NCI-H1417 treated with DMSO at 0.1 percent for 48 hours (cell line): Measurements from ENCODE around the gene SLC29A3.

Experiments used
- DNase-seq: peaks from one replicate; lab custom pipeline; 2025; lab: John Stamatoyannopoulos, UW

Gene SLC29A3

DNA sequence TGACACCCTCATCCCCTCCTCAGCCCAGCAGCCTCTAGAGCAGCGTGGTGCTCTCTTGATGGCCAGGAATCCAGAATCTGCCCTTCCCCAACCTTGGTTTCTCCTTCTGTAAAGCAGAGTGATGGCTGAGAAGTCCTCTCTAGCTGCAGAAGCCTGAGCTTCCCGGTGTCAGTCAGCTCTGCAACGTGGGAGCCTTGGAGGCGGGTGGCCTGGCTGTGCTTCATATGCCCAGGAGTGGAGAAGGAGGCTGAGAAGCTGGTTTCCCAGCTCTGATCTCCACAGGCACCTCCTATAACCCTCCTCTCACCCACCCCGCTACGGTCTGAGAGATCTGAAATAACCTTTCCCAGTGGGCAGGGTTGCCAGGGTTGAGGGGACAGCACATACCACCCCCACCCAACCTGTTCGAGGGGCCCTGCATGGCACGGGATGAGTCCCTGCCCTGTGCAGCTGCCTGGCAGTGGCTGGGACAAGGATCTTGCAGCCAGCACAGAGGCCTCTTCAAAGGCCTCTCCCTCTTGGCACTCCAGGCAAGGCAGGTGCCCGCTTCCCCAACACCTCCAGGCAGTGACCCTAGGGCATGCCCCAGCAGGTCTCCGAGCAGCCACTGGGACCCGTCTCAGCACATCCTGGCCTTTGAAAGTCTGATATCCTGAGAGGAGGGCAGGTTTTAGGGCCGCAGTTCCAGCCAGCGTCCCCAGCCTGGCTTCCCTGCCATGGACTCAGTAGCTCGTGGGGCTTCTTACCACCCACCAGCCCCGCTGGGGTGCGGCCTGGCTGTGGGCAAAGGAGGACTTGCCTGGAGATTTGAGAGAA lies 18.3 kb upstream of the SLC29A3 start:
- no peak for DNase-seq

DNA sequence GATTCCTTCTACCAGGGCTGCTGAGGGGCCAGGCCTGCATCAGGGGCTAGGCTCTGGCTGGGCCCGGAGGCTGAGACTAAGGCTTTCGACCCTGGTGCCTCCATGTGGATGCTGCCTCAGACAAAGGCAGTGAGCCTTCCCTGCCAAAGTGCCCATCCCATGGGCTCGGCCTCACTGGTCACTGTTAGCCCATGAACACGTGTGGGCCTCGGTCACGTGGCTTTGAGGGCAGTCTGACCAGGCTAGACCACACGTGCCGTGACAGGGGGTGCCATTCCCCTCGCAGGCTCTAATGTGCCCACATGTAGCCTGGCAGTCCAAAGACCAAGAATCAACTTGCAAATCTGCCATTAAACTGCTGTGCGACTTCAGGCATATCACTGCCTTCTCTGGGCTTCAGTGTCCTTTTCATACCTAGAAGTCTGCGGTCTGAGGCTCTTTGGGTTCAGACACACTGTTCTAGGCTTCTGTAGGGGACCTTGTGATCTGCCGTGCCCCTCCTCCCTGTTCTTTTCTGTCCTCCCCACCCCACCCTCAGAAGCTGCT lies 17.6 kb upstream of the SLC29A3 start:
- DNase-seq, result no peak

DNA sequence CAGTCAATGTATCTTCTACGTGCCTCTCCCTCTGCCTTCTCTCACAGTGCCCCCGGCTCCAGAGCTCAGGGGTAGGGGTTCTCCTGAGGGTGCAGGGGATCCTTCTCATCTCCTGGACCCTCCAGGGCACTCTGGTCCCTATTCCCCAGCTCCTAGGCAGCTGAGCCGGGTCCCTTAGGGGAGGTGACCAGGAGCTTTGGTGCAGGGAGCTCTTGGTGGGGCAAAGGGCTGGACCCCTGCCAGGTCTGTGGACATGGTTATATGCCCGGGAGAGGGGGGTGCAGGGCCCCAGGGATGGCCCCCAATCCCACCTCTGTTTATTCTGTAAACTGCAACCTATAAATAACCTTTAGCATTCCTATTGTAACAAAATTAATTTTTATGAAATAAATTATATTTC lies 16.6 kb upstream of the SLC29A3 start:
- no peak for DNase-seq

DNA sequence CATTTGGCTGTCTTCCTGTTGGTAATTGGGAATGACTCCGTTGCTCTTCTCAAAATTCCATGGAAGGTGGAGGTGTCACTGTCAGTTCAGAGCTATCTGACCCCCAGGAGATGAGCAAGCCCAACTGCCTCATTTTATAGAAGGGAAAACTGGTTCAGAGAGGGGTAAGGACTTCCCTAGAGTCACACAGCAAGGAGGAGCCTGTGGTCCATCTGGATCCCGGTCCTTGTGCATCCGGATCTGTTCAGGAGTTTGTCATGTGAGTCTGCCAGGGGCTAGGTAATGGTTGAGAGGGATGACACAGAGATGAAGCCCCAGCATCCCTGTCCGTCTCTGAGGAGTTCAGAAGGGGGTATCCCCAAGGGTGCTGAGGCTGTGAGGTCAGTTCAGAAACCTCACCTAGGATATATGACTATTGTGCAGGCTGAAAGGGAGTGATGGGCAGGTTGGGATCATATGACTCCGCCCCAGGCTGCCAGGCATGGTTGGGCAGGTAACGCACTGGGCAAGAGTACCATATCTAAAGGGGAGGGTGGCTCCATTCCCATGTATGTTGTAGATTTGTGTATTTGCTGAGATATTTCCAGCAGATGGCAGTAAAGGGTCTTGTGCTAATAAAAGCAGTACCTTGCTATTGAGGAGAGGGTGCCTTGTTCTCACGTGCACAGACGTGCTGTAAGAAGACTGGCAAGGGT lies 16.0 kb upstream of the SLC29A3 start:
- DNase-seq, result no peak

DNA sequence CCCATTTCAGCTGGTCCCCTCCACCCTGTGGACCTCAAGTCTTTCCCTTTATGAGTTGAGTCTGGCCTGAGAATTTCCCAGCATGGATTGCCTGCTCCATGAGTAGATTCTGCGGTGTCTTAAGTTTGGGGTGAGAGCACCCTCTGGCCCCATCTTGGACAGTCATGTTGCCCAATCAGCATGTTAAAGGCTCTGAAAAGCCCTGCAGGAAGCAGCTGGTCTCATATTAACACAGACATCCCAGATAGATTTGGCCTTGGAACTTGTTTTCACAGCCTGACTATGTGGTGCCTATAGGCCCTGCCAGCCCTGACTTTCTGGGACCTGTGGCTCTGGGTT lies 15.5 kb upstream of the SLC29A3 start:
- no peak for DNase-seq

DNA sequence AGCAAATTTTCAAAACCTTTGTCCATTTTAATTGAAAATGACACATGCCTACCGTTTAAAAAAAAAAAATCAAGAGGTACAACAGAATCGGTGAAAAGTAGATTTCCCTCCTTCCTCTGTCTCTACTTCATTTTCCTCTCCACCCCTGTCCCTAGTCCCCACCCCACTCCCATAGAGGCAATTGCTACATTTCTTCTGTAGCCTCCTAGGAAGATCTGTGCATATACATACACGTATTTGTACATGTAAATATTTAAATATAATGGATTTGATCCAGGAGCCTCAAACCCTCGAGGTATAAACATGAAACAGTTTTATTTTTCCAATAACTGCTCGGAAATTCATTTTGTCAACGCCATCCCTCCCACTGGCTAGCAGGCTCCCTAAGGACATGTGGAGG lies 14.1 kb upstream of the SLC29A3 start:
- no peak for DNase-seq

DNA sequence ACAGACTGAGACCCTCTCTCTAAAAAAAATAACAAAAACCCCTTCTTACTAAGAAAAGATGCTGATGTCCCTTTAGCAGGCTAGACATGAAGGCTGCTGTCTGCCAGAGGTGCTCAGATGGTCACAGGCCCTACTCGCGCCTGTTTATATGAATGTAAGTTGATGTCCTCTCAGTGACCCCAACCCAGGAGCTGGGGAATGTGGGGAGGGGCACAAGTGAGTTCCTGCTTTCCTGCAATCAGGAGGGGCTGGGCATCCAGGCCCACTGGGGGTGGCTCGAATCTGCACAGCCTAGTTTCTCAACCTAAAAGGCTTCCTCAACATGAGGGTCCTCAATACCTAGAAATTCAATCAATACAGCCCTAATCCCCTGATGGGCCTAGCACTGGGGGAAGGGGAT lies 12.1 kb upstream of the SLC29A3 start:
- DNase-seq, result no peak

DNA sequence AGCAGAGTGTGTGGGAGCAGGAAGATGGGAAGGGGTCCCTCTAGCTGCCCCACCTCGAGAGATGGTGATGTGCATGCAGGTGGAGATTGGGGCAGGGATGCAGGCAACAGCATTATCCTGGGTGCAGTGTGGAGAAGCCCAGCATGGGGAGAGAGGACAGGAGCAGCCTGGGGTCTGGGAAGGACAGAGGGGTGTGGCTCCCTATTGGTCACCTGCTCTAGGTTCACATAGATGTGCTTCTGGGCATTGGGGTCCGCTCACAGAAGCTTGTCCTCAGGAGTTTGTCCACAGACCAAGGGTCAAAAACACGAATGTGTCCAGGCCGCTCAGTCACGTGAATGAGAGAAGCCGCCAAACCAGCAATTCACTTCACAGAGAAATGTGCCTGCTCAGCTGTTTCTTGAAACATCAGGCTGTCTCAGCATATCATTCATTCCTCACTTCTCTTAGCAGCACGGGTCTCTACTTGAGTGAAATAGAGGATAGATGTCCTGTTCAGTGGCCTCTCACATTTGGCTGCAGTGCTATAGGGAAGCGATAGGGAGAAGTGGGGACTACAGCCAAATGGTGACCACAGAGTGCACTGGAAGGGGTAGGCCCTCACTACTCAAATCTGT lies 11.5 kb upstream of the SLC29A3 start:
- DNase-seq, result no peak

DNA sequence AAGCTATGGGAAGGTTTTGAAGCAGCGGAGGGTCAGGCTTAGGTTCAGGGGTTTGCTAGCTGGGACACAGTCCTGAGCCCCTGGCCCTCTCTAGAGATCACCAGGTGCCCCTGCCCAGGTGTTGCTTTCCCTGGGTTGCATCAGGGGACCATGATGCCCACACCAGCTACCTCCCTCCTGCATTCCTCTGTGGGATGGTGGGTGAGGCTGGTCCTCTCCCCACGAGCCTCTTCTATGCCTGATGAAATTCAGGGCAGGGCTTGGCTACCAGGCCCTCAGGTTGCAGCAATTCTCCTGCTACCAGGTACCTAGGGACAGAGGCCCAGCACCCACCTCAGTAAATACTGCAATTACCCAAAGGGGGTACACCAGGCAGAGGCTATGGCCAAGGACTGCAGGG lies 10.8 kb upstream of the SLC29A3 start:
- DNase-seq, result no peak

DNA sequence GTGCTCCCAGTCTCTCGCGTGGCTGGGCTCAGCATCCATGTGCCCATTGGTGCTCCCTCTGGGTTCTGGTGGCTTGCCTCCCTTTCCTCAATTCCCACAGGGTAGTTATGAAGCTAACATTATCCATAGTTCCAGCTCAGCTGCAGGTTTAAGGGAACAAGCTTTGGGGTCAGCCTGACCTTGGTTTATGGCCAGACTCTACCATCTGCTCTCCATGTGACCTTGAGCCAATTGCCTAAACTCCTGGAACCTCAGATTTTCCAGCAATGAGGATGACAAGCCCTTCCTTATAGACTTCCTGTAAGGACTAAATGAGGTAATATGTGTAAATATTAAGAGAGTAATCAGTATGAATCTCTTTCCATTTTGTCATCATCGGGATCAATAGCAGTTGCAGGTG lies 10.1 kb upstream of the SLC29A3 start:
- no peak for DNase-seq

DNA sequence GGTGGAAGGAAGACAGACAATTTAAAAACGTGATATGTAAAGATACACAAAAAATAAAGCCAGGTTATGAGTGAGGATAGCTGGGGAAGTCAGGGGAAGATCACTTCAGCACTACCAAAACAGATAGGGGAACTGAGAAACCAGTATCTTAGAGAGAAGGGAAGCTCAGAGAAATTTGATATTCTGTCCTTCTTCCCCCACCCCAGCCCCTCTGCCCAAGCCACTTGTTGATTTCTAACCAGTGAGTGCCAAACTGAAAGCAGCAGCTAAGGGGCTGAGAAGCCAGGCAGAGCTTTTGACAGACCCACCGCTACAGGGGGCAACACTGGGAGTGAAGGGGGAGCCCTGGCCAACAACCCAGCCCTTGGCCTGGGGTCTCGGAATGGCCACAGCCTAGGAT lies 9.1 kb upstream of the SLC29A3 start:
- DNase-seq, result no peak

DNA sequence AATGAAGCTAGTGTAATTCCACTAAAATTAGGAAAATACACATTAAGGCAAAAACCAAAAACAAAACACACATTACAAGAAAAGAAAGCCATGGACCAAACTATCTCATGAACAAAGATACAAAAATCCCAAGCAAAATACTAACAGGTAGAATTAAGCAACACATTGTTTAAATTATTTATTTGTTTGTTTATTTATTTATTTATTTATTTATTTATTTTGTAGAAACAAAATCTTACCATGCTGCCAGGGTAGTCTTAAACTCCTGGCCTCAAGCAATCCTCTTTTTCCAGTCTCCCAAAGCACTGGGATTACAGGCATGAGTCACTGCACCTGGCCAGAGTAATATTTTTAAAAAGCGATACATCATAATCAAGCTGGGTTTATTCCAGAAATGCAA lies 6.8 kb upstream of the SLC29A3 start:
- no peak for DNase-seq

DNA sequence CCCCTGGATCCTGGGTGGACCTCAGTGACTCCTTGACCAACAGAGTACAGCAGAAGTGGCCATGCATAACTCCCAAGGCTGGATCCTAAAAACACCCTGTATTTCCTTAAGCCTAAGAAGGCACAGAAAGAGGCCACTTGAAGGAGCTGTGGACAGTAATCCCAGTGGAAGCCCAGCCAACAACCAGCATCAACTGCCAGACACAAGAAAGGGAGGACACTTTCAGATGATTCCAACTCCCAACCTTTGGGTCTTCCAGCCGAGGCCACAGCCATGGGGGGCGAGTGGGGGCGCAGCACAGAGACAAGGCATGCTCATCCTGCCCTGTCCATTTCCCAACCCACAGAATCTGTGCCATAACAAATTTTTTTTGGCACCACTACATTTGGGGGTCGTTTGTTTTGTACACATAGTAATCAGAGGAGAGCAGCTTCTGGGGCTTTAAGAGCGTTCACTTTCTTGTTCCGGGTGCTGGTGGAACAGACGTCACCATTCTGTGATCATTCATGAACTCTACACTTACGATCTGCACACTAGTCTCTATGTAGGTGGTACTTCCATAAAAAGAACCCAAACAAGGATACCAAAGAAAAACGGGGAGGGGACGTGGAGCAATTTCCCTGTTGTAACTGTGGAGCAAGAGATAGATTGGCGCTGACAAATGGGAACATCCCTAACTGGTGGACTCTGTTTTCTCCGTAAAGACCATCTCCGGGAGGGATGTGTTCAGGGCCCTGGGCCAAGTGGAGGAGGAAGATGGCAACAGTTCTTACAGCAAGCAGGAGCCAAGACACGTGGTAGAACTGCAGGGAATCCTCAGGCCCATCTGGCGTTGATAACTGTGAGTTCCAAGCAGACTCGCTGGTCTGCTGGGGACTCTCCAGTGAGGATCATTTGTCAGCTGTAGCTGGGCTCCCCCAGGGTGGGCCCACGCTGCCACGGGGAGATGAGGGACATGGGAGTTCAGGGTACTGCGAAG lies 6.0 kb upstream of the SLC29A3 start:
- DNase-seq, result no peak

DNA sequence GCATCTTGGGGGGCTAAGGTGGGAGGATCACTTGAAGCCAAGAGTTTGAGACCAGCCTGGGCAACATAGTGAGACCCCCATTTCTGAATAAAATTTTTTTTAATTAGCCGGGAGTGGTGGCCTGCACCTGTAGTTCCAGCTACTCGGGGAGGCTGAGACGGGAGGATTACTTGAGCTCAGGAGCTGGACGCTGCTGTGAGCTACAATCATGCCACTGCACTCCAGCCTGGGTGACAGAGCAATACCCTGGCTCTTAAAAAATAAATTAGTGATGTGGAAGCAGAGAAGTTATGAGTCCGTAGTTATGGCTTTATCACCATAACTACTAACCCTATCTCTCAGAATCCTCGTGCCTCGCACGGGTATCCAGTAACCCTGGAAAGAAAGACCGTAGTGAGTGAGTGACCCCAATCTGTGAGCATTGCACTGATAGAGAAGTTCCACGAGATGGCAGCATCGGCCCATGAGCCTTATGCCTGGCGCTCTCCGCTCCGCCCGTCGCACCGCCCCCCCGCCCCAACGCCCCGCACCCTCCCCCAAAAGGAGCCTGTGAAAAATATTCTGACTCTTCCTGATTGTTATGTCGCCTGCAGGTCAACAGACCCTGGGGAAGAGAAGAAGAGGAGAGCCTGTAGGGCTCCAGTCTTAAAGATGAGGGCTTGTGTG lies 4.9 kb upstream of the SLC29A3 start:
- no peak for DNase-seq

DNA sequence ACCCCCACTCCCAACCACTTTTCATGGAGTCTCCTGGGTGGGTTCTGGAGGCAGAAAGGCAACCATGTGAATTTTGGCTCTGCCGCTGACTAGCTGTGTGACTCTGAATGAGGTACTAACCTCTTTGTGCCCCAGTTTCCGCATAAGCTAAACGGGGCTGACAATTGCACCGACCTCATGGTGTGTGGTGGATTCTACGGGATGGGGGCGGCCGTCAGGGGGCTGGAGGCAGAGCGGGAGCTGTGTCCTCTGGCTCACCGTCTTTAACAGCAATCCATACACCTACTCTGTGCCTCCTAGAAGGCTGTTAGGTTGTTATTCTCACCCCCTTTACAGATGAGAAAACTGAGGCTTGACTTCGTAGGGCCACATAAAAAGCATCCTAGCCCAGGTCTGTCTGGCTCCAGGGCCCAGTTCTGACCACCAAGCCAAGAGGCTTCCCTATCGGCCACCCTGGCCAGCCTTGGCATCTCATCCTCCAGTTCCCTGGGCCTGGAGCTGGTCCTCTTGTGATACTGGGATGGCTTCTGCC lies 4.3 kb upstream of the SLC29A3 start:
- DNase-seq, result no peak

DNA sequence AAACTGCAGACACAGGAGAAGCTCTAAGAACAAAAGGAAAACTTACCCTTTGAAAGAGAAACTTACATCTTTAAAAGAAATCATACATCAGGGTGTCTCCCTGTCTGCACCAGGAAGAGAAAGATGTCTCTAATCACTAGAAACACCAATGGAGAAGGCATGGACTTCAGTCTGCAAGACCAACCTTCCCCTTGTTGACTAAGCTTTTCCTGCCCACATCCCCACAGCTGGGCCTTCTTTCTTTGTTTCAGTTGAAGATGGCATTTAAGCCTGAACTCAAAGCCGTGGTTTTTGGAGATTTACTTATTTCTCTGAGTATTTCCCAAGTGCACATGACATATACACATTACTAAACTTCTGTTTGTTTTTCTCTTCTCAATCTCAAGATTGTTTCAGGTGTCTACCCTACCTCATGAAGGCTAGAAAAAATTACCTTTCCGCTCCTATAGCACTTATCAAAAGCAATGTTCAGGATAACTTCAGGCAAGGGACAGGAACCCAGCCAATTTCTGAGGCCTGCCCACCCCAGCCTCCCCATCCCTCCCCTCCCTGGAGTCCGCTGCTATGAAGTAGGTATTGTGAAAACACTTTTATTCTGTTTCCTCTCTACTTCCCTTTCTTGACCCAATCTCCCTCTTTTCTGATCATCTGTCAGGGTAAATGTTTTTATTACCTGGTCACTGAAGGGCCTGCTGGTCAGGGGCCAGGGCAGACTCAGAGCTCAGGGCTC lies 2.8 kb upstream of the SLC29A3 start:
- DNase-seq, result no peak

DNA sequence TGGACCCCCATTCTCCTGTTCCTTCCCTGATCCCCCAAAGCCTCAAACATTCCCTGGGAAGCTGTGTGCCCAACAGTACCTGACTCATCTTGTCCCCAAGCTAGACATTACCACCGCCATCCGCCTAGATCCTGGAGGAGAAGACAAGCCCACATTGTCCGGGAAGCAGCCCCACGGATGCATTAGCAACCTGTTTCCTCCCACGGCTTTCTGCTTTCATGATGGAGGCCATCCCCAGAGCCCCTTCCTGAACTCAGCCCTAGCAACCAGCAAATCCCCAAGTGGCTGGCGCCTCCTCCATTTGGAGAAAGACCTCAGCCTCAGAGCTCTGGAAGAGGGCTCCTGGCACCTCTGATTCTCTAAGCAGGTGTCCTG lies 2.3 kb upstream of the SLC29A3 start:
- DNase-seq, result no peak

DNA sequence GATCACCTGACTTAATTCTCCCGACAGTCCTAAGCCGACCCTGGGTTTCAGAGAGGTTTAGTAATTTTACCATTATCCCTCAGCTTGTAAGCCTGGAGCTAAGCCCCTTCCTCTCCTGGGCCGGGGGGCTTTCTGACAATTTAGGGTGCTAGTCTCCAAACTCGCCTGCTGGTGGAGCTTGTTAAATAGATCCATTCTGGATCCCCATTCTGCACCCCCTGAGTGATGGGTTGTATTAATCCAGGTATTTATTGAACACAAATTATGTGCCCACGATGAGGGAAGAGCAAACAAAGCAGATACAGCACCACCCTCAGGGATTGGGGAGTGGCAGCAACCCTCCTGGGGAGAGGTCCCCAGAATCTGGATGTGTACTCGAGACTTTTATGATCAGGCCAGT lies 1.3 kb upstream of the SLC29A3 start:
- DNase-seq, result no peak

DNA sequence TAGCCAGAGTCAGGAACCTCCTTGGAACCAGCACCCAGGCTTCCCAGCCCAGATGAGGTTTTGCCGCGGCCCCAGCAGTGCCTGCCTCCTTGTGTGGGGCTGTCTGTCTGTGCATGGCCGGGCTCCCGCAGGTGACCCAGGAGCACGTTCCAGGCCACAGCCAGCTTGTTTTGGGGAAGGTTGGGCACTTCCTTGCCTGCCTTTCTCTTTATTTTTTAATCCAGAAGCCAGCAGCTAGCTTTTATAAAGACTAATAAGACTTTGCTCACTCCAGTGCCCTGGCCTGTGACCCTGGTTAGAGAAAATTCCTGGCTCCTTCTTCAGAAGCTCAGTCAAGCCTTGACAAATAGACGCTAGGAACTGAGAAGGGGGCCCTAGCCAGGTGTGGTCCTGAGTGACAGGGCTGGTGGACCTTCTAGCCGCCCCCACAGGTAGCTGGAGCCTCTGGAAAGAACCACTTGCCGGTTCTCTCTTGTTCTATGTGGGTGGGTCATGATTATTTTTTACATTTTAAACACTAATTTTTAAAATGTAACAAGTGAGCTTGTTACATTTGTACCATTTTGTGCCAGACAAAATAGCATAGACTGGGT lies 837 bp downstream of the SLC29A3 start:
- DNase-seq, result no peak

DNA sequence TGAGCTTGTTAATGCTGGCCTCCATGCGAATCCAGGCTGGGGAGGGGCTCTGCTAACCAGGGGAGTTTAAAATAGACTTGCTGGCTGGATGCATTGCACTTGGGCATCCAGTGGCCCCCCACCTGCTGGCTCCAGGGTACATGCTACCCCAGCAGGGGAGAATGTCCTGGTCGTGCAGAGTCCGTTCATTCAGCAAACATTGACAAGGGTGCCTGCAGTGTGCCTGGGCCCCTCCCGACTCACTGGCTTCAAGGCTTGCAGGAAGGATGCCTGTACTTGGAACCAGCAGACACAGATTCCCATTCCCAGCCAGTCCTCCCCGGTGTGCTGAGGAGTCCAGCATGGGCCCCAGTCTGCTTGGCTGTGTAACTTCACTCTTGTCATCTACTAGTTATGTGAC lies 1.5 kb downstream of the SLC29A3 start:
- DNase-seq, result no peak
